Spinal cord (tissue), 10 donors: ENCODE data around the gene CDH13. TPM values are rescaled to one million over a fixed set of nuclear protein-coding genes. Genes with fewer than 3 reads are reported as not detected.
A peak's percentile ranks its signal among the peaks of the same experiment; 100 is the strongest.

Experiments
- DNase-seq, 6 donors: peaks; one replicate each; pipeline versions ENCODE4 v3.0.0 to v3.0.0-alpha.2; 2013 to 2015; ENCODE audit warnings: low spot score in 6 of 6, low read depth in 4 of 6
- H3K27ac ChIP-seq: one replicate; pipeline ENCODE4 v1.5.1; 2013; ENCODE audit warnings: low read depth, low read length, control low read depth
- H3K27me3 ChIP-seq: one replicate; pipeline ENCODE4 v1.6.1; 2013; ENCODE audit warnings: low read length; ENCODE audit not compliant: control insufficient read depth, insufficient read depth
- H3K36me3 ChIP-seq: one replicate; pipeline ENCODE4 v1.6.1; 2013; ENCODE audit warnings: low read length; ENCODE audit not compliant: control insufficient read depth, insufficient read depth
- H3K4me1 ChIP-seq: one replicate; pipeline ENCODE4 v1.6.1; 2013; ENCODE audit warnings: low read length; ENCODE audit not compliant: control insufficient read depth, insufficient read depth
- H3K4me3 ChIP-seq: one replicate; pipeline ENCODE4 v1.5.1; 2013; ENCODE audit warnings: low read depth, low read length, control low read depth
- H3K9me3 ChIP-seq: one replicate; pipeline ENCODE4 v1.6.1; 2013; ENCODE audit warnings: low read length; ENCODE audit not compliant: control insufficient read depth, insufficient read depth
- WGBS: methylation state at CpG from one replicate; pipeline ENCODE4 v1.1.5; 2013; ENCODE audit warnings: missing lambda C conversion rate; ENCODE audit not compliant: insufficient coverage; 5-methylcytosine and 5-hydroxymethylcytosine counted together
- polyA plus RNA-seq, 2 donors: library from polyadenylated mRNA; unstranded; fragments of 120-200 nt; gene quantifications; one replicate each; pipeline ENCODE4 v1.2.1, GENCODE V29; 2013; ENCODE audit not compliant: insufficient read length in 2 of 2
- total RNA-seq, 2 donors: library from RNA; depleted of rRNA in 1 of 2; stranded (reverse); fragments of 120-200 nt in 1 of 2; fragments of >200 nt in 1 of 2; gene quantifications; one replicate each; pipeline versions ENCODE4 v1.2.3 to v1.2.4, GENCODE V29; 2013 to 2014
- donor health status: healthy.

The CDH13 gene
- total and polyA plus RNA-seq, 4 donors: 34.5 to 82.3 (median 76.4) TPM

DNA sequence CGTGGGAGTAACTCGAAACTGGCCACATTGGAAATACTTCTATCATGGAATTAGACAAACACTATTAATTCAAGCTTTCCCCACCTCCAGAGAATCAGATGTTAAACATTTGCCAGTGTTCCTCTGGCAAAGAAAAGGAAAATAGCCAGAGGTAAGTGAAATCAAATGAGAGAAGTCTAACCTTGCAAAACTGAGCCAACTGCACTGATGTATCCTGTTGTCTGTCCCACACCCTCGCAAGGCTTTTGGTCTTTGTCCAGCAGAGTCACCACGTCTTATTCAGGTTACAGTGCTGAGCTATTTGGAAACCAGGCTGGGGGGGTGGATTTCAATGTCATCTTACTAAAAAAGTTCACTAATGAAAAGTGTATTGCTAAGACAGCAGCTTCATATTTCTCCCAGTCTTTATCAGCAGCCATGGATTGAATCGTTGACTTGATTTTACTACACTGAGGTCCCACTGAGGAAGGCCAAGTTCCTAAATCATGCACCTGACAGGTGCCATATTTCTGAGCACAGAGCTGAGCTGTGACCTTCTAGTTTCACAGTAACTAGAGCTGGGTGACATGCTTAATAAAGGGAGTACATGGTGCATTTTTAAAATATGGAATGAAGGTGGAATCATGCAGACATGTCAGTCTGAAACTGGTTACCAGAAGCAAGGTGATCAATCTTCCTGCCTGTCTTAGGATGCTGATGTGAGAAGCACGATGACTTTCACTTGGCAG, 1095.9 kb downstream of the CDH13 start:
- 74% methylated on average over 2 of the region's 6 CpGs for WGBS
- no peaks in the 10 kb centered on the region for H3K9me3 ChIP-seq
- H3K27me3 ChIP-seq: no peaks in the 10 kb centered on the region
- H3K27ac ChIP-seq: no peak overlapping the region
- DNase-seq: no peak
- no peaks in the 10 kb centered on the region for H3K4me1 ChIP-seq
- H3K36me3 ChIP-seq: no peaks in the 10 kb centered on the region
- H3K4me3 ChIP-seq: no peak overlapping the region

DNA sequence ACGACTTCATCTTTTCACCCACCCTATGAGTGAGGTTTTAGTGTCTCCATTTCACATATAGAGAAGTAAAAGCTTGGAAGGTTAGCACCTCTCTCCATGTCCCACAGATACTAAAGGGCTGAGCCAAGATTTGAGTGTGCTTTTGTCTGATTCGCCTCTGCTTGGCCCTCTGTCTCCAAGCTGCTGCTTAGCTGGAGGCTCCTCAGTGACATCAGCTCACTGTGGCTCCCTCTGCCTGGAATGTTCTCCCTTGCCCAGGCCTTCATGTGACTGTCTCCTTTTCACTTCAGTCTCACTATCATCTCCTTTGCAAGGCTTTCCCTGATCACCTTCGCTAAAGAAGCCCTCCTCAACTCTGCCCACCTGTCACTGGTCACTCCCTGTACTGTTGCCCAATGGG, 1096.5 kb downstream of the CDH13 start:
- Histone ChIP-seq H3K27me3 (no peaks in the 10 kb centered on the region), H3K27ac (no peak overlapping the region), H3K9me3 (no peaks in the 10 kb centered on the region), H3K36me3 (no peaks in the 10 kb centered on the region), H3K4me1 (no peaks in the 10 kb centered on the region), H3K4me3 (no peak overlapping the region)
- no peak for DNase-seq
- WGBS: 93% methylated on average over 2 of the region's 3 CpGs

- no peak for DNase-seq
- H3K27ac ChIP-seq: no peak overlapping the region
- 100% methylated on average over 2 of the region's 2 CpGs for WGBS
- H3K36me3 ChIP-seq: no peaks in the 10 kb centered on the region
- no peaks in the 10 kb centered on the region for H3K4me1 ChIP-seq
- no peak overlapping the region for H3K4me3 ChIP-seq
- no peaks in the 10 kb centered on the region for H3K9me3 ChIP-seq
- H3K27me3 ChIP-seq: no peaks in the 10 kb centered on the region
Observed at GRCh38 chr16:83723901-83724300, 1097.1 kb downstream of the CDH13 start.

DNA sequence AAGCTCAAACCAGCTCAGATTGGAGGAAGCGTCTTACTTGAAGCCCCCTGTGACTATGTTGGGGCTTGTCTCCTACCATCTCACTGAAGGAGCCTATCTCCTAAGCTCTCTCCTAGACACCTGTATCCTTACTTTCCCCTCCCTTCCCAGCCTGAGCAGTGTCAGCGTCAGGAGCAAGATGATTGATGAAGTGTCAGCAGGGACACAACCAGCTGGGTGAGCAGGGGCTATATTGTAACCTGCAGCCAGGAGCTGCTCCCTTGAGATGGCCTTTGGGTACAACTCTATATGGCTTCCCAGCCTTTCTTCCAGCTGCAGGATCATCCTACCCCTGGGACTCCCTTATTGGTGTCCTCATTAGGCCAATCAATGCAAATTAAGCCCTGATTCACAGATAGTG, 1097.8 kb downstream of the CDH13 start:
- Histone ChIP-seq H3K4me1 (no peaks in the 10 kb centered on the region), H3K27ac (no peak overlapping the region), H3K9me3 (no peaks in the 10 kb centered on the region), H3K36me3 (no peaks in the 10 kb centered on the region), H3K4me3 (no peak overlapping the region), H3K27me3 (no peaks in the 10 kb centered on the region)
- no peak for DNase-seq
- no CpG with 5 or more reads among the region's 2 CpGs for WGBS

- Histone ChIP-seq H3K27ac (no peak overlapping the region), H3K4me3 (no peak overlapping the region), H3K9me3 (no peaks in the 10 kb centered on the region), H3K36me3 (no peaks in the 10 kb centered on the region), H3K27me3 (no peaks in the 10 kb centered on the region), H3K4me1 (no peaks in the 10 kb centered on the region)
- WGBS: 59% methylated on average over 7 of the region's 9 CpGs
- no peak for DNase-seq
Observed at GRCh38 chr16:83725313-83725712, 1098.5 kb downstream of the CDH13 start.

- Histone ChIP-seq H3K27ac (no peak overlapping the region), H3K36me3 (no peaks in the 10 kb centered on the region), H3K4me3 (no peak overlapping the region), H3K4me1 (no peaks in the 10 kb centered on the region), H3K27me3 (no peaks in the 10 kb centered on the region), H3K9me3 (no peaks in the 10 kb centered on the region)
- DNase-seq: no peak
- WGBS: 91% methylated on average over 4 of the region's 10 CpGs
Observed at GRCh38 chr16:83727018-83727417, 1100.2 kb downstream of the CDH13 start.

- Histone ChIP-seq H3K36me3 (no peaks in the 10 kb centered on the region), H3K27ac (no peak overlapping the region), H3K9me3 (no peaks in the 10 kb centered on the region), H3K4me1 (no peaks in the 10 kb centered on the region), H3K4me3 (no peak overlapping the region), H3K27me3 (no peaks in the 10 kb centered on the region)
- 83% methylated on average over 18 of the region's 18 CpGs for WGBS
- DNase-seq: no peak
Observed at GRCh38 chr16:83727751-83728352, 1101.1 kb downstream of the CDH13 start.

- H3K4me1 ChIP-seq: no peaks in the 10 kb centered on the region
- no peak overlapping the region for H3K27ac ChIP-seq
- no peak overlapping the region for H3K4me3 ChIP-seq
- DNase-seq: peak in 1 of 6 donors; percentile 12
- no peaks in the 10 kb centered on the region for H3K9me3 ChIP-seq
- H3K27me3 ChIP-seq: no peaks in the 10 kb centered on the region
- no peaks in the 10 kb centered on the region for H3K36me3 ChIP-seq
- 60% methylated on average over 2 of the region's 6 CpGs for WGBS
Observed at GRCh38 chr16:83728492-83728891, 1101.7 kb downstream of the CDH13 start.

- 0% methylated on average over 1 of the region's 2 CpGs for WGBS
- H3K36me3 ChIP-seq: no peaks in the 10 kb centered on the region
- no peaks in the 10 kb centered on the region for H3K4me1 ChIP-seq
- no peaks in the 10 kb centered on the region for H3K27me3 ChIP-seq
- no peak overlapping the region for H3K27ac ChIP-seq
- no peaks in the 10 kb centered on the region for H3K9me3 ChIP-seq
- H3K4me3 ChIP-seq: no peak overlapping the region
- DNase-seq: no peak
Observed at GRCh38 chr16:83730812-83731211, 1104.0 kb downstream of the CDH13 start.

GRCh38 chr16:83732536-83732935, 1105.8 kb downstream of the CDH13 start:
- H3K4me1 ChIP-seq: no peaks in the 10 kb centered on the region
- H3K27me3 ChIP-seq: no peaks in the 10 kb centered on the region
- no peak overlapping the region for H3K27ac ChIP-seq
- no peak overlapping the region for H3K4me3 ChIP-seq
- WGBS: 64% methylated on average over 1 of the region's 2 CpGs
- H3K36me3 ChIP-seq: no peaks in the 10 kb centered on the region
- no peak for DNase-seq
- no peaks in the 10 kb centered on the region for H3K9me3 ChIP-seq
